Lower lobe of right lung (tissue), 2 donors: ENCODE data around the gene IPMK. TPM values are rescaled to one million over a fixed set of nuclear protein-coding genes. Genes with fewer than 3 reads are reported as not detected.
"Not testable (repeated sequence)": the region's sequence is repeated elsewhere in the genome, so short reads cannot be mapped to it uniquely, and the experiment has no call there.

Experiments
- ATAC-seq, 2 donors: fragments of 200-7000 bp; cut with Tn5 transposase; one replicate each; pipeline ENCODE4 v1.9.1; 2020 to 2022; ENCODE audit warnings: mild to moderate bottlenecking in 2 of 2, moderate library complexity in 2 of 2
- DNase-seq: peaks from one replicate; pipeline ENCODE4 v3.0.0-alpha.2; 2020
- H3K27ac ChIP-seq: fragments of 200-600 bp; one replicate; pipeline ENCODE4 v1.8.0; 2022
- H3K27me3 ChIP-seq: fragments of 200-600 bp; one replicate; pipeline ENCODE4 v1.8.0; 2022; ENCODE audit warnings: low read depth
- H3K36me3 ChIP-seq: fragments of 200-600 bp; one replicate; pipeline ENCODE4 v1.8.0; 2022; ENCODE audit warnings: mild to moderate bottlenecking
- H3K4me1 ChIP-seq: fragments of 200-600 bp; one replicate; pipeline ENCODE4 v1.8.0; 2022
- H3K4me3 ChIP-seq: fragments of 200-600 bp; one replicate; pipeline ENCODE4 v1.8.0; 2022; ENCODE audit warnings: mild to moderate bottlenecking
- H3K9me3 ChIP-seq: fragments of 200-600 bp; one replicate; pipeline ENCODE4 v1.8.0; 2022
- intact Hi-C: fragments of 100-400 bp; cut with DNase I; formaldehyde crosslinking; loops from one replicate; pipeline ENCODE4 v1.11.0; 2022
- total RNA-seq: library from RNA; stranded (reverse); fragmentation: NEBNext Ultra II Directional; extraction: Animal tissue kit (Norgen Biotek cat#: 25700); gene quantifications from one replicate; pipeline ENCODE4 v1.2.1, GENCODE V29; 2021
- TF ChIP-seq, protein P1 (sequence below): fragments of 200-600 bp; IDR thresholded peaks from one replicate; pipeline ENCODE4 v1.8.0; 2022; ENCODE audit warnings: antibody characterized with exemption, mild to moderate bottlenecking
- donor health status: DM: no; HTN: yes; CAD: no; lungs with severe emphysema.

IPMK gene
- total RNA-seq, 1 donor from 2014 or later, result 7.5 TPM

DNA sequence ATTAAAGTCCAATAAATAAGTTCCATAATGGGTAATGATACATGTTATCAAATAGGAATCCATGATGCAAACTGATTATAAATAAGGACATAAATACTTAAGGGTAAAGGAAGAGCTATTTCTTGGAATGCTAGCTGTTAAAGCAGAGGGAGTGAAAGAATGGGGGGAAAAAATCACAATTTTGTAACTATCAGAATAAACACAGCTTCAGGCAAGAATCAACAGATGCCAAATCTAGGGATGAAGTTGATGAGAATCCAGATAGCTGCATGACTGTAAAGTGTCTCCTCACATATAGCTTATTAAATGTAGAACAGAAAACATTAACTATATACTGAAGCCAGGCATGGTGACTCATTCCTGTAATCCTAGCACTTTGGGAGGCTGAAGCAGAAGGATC lies 4.9 kb downstream of the IPMK start:
- Histone ChIP-seq H3K9me3 (no peaks in the 10 kb centered on the region), H3K27me3 (no peaks in the 10 kb centered on the region), H3K27ac (no peak overlapping the region), H3K36me3 (no peaks in the 10 kb centered on the region), H3K4me3 (no peak overlapping the region), H3K4me1 (peaks cover 21% of the 10 kb centered on the region)
- DNase-seq, result no peak
- intact Hi-C loops, result no loop called here
- no peak for ATAC-seq
- TF ChIP-seq, protein P1, sequence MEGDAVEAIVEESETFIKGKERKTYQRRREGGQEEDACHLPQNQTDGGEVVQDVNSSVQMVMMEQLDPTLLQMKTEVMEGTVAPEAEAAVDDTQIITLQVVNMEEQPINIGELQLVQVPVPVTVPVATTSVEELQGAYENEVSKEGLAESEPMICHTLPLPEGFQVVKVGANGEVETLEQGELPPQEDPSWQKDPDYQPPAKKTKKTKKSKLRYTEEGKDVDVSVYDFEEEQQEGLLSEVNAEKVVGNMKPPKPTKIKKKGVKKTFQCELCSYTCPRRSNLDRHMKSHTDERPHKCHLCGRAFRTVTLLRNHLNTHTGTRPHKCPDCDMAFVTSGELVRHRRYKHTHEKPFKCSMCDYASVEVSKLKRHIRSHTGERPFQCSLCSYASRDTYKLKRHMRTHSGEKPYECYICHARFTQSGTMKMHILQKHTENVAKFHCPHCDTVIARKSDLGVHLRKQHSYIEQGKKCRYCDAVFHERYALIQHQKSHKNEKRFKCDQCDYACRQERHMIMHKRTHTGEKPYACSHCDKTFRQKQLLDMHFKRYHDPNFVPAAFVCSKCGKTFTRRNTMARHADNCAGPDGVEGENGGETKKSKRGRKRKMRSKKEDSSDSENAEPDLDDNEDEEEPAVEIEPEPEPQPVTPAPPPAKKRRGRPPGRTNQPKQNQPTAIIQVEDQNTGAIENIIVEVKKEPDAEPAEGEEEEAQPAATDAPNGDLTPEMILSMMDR, result no peak

DNA sequence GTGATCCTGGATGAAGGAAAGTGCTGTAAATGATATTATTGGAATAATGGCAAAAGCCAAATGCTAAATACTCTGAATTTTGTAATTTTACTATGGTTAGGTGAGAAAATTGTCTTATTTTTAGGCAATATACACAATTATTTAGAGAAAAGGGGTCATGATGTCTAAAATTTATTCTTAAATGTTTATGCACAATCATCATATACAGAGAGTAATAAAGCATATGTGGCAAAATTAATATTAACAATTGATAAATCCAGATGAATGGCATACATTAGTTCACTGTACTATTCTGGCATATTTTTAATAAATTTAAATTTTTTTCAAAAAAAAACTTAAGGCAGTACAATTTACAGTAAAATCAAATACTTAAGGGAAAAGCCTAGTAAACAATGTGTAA lies 7.4 kb downstream of the IPMK start:
- no peak for DNase-seq
- Histone ChIP-seq H3K36me3 (no peaks in the 10 kb centered on the region), H3K27me3 (no peaks in the 10 kb centered on the region), H3K4me3 (no peak overlapping the region), H3K9me3 (no peaks in the 10 kb centered on the region), H3K4me1 (peaks cover 9% of the 10 kb centered on the region), H3K27ac (no peak overlapping the region)
- ATAC-seq, result no peak
- TF ChIP-seq, protein P1, result no peak
- intact Hi-C loops, result no loop called here

DNA sequence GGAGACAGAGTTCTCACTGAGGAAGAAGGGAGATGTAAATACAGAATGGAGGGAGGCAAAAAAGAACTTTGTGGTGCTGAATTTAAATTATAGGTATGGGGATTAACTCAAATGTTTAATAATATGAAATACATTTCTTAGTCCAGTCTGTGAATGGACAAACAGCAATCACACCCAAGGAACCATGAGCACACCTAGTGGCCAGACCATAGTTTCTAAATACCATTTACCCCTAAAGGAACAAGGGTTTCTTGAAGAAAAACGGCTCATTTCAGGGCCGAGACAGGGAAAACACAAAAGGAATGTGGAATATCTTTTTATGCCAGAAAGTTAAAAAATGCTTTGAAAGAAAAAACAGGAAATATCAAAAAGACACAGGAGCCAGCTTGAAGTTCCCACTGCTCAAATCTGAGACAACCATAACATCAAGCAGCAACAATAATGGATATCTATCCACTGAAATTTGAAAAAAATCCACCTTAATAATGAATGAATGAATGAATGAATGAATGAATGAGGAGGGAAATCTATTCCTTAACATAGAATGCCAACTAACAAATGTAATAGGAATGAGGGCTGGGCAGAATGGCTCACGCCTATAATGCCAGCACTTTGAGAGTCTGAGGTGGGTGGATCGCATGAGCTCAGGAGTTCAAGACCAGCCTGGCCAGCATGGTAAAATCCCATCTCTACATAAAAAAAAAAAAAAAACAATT lies 8.6 kb downstream of the IPMK start:
- intact Hi-C loops, result no loop called here

DNA sequence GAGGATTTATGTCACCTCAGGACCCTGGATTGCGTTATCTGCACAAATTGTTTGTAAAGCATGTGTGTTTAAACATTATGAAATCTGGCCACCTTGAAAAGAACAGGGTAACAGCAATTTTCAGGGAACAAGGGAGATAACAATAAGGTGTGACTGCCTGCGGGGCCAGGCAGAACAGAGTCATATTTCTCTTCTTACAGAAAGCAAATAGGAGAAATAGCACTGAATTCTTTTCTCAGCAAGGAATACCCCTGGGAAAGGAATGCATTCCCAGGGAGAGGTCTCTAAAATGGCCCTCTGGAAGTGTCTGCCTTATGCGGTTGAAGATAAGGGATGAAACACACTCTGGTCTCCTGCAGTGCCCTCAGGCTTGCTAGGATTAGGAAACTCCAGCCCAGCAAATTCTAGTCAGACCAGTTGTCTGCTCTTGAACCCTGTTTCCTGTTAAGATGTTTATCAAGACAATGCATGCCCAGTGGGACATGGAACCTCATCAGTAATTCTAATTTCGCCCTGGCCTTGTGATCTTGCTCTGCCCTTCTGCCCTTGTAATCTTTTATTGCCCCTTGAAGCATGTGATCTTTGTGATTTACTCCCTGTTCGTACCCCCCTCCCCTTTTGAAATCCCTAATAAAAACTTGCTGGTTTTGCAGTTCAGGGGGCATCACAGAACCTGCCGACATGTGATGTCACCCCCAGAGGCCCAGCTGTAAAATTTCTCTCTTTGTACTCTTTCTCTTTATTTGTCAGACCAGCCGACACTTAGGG lies 11.5 kb downstream of the IPMK start:
- DNase-seq, H3K27ac ChIP-seq, intact Hi-C loops, H3K36me3 ChIP-seq, H3K9me3 ChIP-seq, H3K4me1 ChIP-seq, H3K4me3 ChIP-seq, ATAC-seq, H3K27me3 ChIP-seq: not testable (repeated sequence)

More for the DNA sequence above, 8.6 kb downstream of the IPMK start:
- TF ChIP-seq, protein P1, result no peak
- H3K36me3 ChIP-seq, result no peaks in the 10 kb centered on the region
- no peaks in the 10 kb centered on the region for H3K4me1 ChIP-seq
- DNase-seq (no peak), ATAC-seq (no peak)
- H3K4me3 ChIP-seq, result no peak overlapping the region
- H3K27ac ChIP-seq, result no peak overlapping the region
- H3K27me3 ChIP-seq, result no peaks in the 10 kb centered on the region
- H3K9me3 ChIP-seq, result no peaks in the 10 kb centered on the region

DNA sequence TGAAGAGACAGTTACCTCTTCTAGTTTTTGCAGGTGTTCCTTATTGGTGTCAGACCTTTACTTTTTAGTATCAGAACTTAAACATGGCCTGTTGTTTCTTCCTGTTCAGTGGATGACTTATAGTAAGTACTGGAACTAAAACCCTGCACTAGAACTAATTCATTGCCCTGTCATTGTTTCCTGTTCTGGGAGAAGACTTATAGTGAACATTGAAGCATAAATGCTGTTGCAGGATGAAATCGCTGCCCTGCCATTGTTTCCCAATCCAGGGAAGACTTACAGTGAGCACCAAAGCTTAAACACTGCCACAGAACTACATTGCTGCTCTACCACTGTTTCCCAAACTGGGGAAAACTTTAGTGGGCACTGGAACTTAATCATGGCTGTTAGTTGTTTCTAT lies 13.1 kb downstream of the IPMK start:
- DNase-seq (no peak), ATAC-seq (no peak)
- Histone ChIP-seq H3K4me3 (no peak overlapping the region), H3K36me3 (no peaks in the 10 kb centered on the region), H3K4me1 (no peaks in the 10 kb centered on the region), H3K27me3 (no peaks in the 10 kb centered on the region), H3K9me3 (no peaks in the 10 kb centered on the region), H3K27ac (no peak overlapping the region)
- TF ChIP-seq, protein P1, result no peak
- intact Hi-C loops, result no loop called here

DNA sequence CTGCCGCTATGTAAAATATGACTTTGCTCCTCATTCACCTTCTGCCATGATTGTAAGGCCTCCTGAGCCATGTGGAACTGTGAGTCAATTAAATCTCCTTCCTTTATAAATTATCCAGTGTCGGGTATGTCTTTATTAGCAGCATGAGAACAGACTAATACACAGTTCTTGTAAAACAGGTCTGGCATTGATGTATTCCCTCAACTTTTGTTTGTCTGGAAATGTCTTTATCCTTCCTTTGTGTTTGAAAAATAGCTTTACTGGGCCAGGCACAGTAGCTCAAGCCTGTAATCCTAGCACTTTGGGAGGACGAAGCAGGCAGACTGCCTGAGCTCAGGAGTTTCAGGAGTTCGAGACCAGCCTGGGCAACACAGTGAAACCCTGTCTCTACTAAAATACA lies 14.5 kb downstream of the IPMK start:
- TF ChIP-seq, protein P1, result no peak
- H3K27ac ChIP-seq, result no peak overlapping the region
- ATAC-seq (no peak), DNase-seq (no peak)
- no peaks in the 10 kb centered on the region for H3K36me3 ChIP-seq
- H3K4me1 ChIP-seq, result no peaks in the 10 kb centered on the region
- no peaks in the 10 kb centered on the region for H3K27me3 ChIP-seq
- intact Hi-C loops, result no loop called here
- no peak overlapping the region for H3K4me3 ChIP-seq
- H3K9me3 ChIP-seq, result no peaks in the 10 kb centered on the region

DNA sequence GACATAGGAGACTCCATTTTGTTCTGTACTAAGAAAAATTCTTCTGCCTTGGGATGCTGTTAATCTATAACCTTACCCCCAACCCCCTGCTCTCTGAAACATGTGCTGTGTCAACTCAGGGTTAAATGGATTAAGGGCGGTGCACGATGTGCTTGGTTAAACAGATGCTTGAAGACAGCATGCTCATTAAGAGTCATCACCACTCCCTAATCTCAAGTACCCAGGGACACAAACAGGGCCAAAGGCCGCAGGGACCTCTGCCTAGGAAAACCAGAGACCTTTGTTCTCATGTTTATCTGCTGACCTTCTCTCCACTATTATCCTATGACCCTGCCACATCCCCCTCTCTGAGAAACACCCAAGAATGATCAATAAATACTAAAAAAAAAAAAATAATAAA lies 23.0 kb downstream of the IPMK start:
- intact Hi-C loops, H3K4me3 ChIP-seq: not testable (repeated sequence)

DNA sequence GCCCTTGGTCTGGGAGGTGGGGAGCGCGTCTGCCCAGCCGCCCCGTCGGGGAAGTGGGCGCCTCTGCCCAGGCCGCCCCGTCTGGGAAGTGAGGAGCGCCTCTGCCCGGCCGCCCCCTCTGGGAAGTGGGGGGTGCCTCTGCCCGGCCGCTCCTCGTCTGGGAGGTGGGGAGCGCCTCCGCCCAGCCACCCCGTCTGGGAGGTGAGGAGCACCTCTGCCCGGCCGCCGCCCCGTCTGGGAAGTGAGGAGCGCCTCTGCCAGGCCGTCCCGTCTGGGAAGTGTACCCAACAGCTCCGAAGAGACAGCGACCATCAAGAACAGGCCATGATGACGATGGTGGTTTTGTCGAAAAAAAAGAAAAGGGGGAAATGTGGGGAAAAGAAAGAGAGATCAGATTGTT lies 23.5 kb downstream of the IPMK start:
- intact Hi-C loops, H3K9me3 ChIP-seq, DNase-seq: not testable (repeated sequence)

More for the DNA sequence above, 23.0 kb downstream of the IPMK start:
- H3K36me3 ChIP-seq, H3K27me3 ChIP-seq, DNase-seq, H3K9me3 ChIP-seq, H3K27ac ChIP-seq, H3K4me1 ChIP-seq, ATAC-seq: not testable (repeated sequence)

DNA sequence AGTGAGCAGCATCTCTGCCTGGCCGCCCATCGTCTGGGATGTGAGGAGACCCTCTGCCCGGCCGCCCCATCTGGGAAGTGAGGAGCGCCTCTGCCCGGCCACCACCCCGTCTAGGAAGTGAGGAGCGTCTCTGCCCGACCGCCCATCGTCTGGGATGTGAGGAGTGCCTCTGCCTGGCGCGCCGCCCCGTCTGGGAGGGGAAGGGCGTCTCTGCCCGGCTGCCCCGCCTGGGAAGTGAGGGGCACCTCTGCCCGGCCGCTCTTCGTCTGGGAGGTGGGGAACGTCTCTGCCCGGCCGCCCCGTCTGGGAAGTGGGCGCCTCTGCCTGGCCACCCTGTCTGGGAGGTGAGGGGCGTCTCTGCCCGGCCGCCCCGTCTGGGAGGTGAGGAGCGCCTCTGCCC lies 23.9 kb downstream of the IPMK start:
- H3K27me3 ChIP-seq, intact Hi-C loops, H3K27ac ChIP-seq, H3K4me1 ChIP-seq, H3K36me3 ChIP-seq, H3K9me3 ChIP-seq, ATAC-seq, DNase-seq, H3K4me3 ChIP-seq: not testable (repeated sequence)

More for the DNA sequence above, 23.5 kb downstream of the IPMK start:
- H3K4me3 ChIP-seq, H3K36me3 ChIP-seq, H3K4me1 ChIP-seq, H3K27ac ChIP-seq, ATAC-seq, H3K27me3 ChIP-seq: not testable (repeated sequence)
